H1 (cell line): ENCODE data around the gene UQCRFS1.
A peak's percentile ranks its signal among the peaks of the same experiment; 100 is the strongest.

ENCODE experiments used
- CTCF ChIP-seq, 3 experiments: IDR thresholded peaks; 1 replicate in 2 of 3; 2 replicates in 1 of 3; pipeline versions ENCODE4 v1.5.1 to v1.6.1; 2011; ENCODE audit warnings: low read length in 3 of 3, mild to moderate bottlenecking in 3 of 3, inconsistent platforms in 2 of 3, low read depth in 1 of 3, moderate library complexity in 1 of 3; ENCODE audit not compliant: insufficient read depth in 1 of 3; ENCODE audit errors: control extremely low read depth in 1 of 3
- MAFK ChIP-seq: IDR thresholded peaks from 2 replicates; pipeline ENCODE4 v1.6.1; 2012; ENCODE audit warnings: low read depth, mild to moderate bottlenecking, improper control_type of control experiment, low read length

GRCh38 chr19:29247051-29247450 is 34.1 kb upstream of the UQCRFS1 start:
- TF ChIP-seq CTCF (IDR thresholded peaks at IDR 0.05; ENCODE audit: control extremely low read depth in 1 of 3, insufficient read depth in 1 of 3, low read depth in 1 of 3, low read length in 3 of 3) (peak; percentile 37 to 61 (median 55); a peak in 3 of 4 replicates), MAFK (no peak)
